ENCODE data around the gene OLFML2A.
"Not testable (repeated sequence)": the region's sequence is repeated elsewhere in the genome, so short reads cannot be mapped to it uniquely, and the experiment has no call there.

OLFML2A gene

GRCh38 chr9:124761710-124762109 lies 15.2 kb upstream of the OLFML2A start:
- DNase-seq: no peak

- no peak for DNase-seq
Observed at GRCh38 chr9:124762633-124763032, 14.3 kb upstream of the OLFML2A start.

DNA sequence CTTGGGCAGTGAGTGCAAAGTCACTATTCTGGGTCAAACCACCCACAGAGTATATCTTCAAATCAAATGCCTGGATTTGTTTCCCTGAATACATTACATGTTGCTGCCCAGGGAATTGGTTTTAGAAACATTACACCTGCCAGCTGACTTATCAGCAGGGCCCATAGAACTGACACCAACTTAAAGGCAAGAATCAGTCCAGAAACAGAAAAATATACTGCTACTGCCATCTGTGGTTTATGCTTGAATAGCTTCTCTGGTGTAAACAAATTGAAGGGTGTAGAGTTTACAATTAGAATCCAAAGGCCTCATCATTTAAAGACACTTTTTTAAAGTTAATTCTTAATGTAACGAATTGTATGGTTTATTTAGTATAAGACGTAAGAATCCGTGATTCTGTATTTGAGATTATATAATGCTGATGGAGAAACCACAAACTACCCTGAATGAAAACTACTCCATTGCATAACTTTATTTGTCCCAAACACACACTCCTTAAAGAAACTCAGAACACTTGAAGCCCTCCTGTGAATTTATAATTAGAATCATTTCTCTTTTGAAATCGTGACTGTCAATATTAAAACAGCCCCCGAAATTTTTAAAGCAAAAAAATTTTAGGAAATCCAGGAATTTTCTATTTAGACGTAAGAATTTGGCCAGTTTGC lies 12.0 kb upstream of the OLFML2A start:
- DNase-seq: no peak

DNA sequence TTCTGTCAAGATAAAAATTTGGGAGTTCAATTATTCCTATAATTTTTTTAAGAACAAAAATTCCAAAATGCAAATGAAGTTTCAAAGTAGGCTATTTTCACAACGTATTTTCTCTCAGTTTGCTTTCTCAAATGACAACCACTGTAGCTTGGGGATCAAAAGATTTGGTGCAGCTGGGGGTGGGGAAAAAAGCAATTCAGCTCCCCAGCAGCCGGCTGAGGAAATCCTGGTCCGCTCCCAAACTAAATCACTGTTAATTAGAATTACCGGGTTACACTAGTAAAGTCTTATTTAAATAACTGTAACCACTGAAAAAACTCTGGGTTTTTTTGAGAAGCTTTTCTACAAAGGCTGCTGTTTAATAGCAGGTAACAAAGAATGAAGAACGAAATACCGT lies 11.5 kb upstream of the OLFML2A start:
- no peak for DNase-seq

- DNase-seq: no peak
Observed at GRCh38 chr9:124766326-124766725, 10.6 kb upstream of the OLFML2A start.

DNA sequence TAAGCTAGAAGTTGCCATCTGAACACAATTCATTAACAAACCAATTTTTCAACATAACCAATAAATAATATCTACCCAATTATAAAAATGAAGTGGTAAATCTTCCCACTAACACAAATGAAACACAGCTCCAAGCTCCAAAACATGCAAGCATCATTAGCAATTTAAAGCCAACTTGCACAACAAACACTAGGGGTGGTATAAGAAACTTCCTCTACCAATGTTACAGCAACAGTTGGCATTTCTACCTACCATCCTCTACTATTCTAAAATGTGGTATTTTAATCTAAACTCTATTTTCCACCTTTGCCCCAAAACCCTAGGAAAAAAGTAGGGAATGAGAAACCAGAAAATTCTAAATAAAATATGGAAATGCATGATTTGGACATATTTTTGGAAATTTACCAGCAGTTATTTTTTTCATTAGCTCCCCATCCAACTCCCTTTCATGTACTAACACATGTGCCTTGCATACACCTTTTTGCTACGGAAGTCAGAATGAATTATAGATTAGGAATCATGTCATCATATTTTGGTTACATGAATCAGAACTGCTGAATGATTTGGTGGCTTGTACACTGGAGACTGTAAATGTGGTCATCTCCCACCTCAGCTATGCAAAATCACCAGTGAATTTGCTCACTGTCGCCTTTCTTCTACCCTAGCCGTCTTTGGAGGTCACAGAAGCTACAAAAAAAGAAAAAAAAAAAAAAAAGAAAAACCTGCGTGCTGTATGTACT lies 9.9 kb upstream of the OLFML2A start:
- DNase-seq: no peak

DNA sequence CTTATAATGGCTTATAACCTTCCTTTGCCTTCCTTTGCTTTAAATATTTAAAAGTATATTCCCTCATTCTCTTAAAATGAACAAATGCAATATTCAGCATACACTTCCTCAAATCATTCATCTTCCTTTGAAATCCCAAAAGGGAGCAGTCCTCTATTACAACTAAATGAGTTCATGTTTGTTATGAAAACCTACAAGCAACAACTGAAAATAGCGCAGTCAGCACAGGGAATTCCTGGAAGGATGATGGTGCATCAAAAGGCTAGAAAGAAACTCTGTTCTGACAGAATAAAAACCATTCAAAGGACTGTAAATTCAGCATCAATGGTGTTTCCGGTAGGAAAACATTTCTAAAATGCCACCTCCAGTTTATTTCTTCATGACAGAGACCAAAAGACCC lies 9.1 kb upstream of the OLFML2A start:
- no peak for DNase-seq

DNA sequence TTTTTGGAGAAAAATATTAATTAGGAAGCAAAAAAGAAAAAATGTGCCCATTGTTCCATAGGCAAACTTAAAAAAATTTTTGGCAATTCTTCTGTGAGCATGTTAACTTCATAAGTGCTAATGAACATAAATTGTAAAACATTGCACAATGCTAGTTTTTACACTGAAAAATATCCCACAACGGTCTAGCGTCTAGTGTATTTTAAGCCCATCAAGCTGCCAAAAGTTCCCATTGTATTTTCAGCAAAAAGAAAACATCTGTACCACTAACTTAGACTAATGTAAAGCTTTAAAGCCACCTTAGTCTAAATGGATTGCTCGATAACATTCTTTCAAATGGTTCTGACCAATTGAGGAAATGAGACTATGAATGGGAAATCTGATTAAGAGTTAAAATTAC lies 8.6 kb upstream of the OLFML2A start:
- DNase-seq: no peak

DNA sequence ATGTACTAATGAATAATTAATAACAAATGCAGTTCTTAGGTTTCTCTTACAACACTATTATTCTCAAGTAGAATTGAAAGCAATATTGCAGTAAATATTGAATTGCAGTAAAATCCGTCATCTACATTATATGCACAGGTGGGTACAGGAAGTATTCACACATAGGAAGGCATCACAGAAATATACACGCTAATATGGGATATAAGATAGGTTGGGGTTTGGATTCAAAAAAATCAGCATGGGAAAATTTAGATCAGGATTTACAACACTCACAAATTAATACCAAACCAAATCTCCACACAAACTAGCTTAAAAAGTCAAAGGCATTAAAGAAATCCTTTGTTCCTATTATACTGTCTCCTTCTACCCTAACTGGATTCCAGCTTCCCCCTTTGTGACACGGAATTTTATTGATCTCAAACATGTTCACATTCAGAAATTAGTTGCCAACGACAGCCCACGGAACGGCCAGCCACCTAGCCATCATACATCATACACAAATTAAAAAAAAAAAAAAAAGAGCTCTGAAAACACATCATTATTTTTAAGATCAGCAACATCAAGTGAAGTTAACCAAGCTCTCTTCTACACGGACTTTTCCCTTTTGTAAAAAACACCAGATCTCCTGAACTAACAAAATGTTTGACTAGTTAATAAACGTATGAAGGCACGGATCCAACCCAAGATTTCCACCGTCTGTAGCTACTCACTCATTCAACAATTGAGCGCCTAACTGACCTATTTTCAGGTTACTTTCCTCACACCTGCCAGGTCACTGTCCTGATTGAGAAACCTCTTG lies 8.0 kb upstream of the OLFML2A start:
- no peak for DNase-seq

- peak in 1 of 2 donors; percentile 8 for DNase-seq
Observed at GRCh38 chr9:124769549-124770358, 7.2 kb upstream of the OLFML2A start.

- DNase-seq: peak; percentile 12 to 26
Observed at GRCh38 chr9:124770359-124771020, 6.4 kb upstream of the OLFML2A start.

DNA sequence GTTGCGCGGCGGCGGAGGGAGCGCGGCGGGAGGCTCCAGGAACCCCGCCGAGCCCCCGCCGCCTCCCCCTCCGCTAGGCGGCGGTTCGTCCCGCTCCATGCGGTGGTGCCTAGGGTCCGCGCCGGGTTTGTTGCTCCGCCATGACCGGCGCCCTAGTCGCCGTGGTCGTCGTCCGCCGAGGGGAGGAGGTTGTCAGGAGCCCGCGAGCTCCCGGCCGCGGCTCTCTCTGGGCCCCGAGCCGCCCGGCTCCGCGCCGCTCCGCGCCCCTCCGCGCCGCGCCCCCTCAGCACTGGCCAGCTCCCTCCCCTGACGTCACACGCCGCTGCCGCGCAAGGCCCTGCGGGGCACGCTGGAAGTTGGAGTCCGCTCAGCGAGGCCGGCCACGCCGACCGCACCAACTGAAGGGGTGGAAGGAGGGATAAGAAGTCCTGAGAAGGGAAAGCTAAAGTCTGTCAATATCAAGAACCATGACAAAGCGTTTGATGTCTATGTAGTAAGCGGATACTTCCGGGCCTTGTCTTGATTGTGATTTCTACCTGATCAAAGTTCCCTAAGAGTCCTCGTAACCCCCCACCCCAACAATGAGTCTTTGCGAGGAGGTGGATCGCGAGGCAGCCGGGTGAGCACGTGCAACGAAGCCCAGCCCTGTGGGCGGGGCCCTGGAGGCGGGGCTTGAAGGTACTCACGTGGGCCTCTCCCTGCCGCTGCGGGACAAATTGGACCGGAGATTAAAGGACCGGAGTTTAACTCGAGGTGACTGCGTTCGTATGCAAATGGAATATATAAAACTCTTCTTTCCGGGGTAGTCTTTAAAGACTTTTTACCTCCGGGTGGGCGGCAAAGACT lies 5.7 kb upstream of the OLFML2A start, which contains the start of gene NR6A1:
TSS of gene NR6A1 (minus strand) at position 291 of the 846 bp plus-strand sequence.
- DNase-seq: peak; percentile 94

- peak; percentile 29 to 30 for DNase-seq
Observed at GRCh38 chr9:124771867-124772679, 4.9 kb upstream of the OLFML2A start.

GRCh38 chr9:124772877-124773276 lies 4.1 kb upstream of the OLFML2A start:
- not testable (repeated sequence) for DNase-seq

GRCh38 chr9:124773473-124774128 lies 3.3 kb upstream of the OLFML2A start:
- no peak for DNase-seq

DNA sequence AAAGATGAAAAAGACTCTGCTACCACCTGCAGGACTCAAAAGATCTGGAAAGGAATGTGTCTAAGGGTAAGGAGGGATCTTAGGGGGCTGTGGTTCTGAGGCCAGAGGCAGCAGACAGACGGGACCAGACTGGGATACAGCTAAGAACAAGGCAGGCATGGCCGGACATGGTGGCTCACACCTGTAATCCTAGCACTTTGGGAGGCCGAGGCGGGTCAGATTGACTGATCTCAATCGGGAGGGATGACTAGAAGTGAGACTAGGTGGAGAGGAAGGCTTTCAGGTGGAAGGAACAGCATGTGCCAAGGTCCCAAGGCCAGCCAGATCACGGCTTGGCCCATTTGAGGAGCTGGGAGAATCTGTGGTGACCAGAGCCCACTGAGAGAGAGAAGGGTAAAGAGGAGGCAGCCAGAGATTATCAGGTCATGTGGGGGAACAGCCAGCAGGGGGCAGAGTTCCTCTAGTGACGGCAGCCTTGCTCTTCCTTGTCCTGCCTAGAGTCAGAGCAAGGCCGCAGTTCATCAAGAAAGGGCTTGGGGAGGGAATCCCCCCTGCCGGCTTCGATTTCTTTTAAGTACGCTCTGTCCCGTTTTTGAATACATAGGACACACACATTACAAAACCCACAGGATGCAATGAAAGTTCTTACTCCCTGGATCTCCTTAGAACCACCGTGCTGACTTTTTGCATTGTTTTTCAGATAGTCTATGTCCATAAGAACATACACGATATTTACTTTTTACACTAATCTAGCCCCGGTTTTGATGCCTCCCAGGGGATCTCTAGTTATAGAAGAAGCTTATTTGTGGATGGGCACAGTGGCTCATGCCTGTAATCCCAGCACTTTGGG lies 2.6 kb upstream of the OLFML2A start:
- peak; percentile 74 to 86 for DNase-seq

DNA sequence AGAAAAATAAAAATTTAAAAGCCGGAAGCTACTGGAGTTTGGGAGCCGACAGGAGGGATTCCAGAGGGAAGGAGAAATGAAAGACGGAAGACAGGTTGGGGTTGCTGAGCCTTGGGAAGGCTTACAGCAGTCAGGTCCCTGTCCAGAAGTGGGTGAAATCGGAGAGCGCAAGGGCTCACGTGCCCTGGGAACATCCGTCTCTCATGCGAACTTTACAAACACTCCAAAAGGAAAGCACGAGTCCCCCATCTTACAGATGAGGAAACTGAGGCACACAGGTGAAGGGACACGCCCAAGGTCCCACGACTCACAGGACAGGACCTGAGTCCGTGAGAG lies 347 bp upstream of the OLFML2A start:
- no peak for DNase-seq

GRCh38 chr9:124778575-124779367 lies 1.8 kb downstream of the OLFML2A start:
- no peak for DNase-seq
